H1 (cell line): ENCODE data around the gene PCNA. TPM values are rescaled to one million over a fixed set of nuclear protein-coding genes. Genes with fewer than 3 reads are reported as not detected.

Experiments used
- CTCF ChIA-PET: fragments of 300-600 bp; sonication (Branson Sonifier 250); formaldehyde crosslinking; loops from one replicate; lab custom pipeline; 2021; ENCODE audit not compliant: partially characterized antibody; lab: Charles Lee
- POLR2A ChIA-PET: fragments of 300-600 bp; sonication (Branson Sonifier 250); formaldehyde crosslinking; loops from one replicate; lab custom pipeline; 2021; ENCODE audit warnings: inconsistent platforms; ENCODE audit not compliant: partially characterized antibody; lab: Charles Lee
- DNase-seq, 2 experiments: peaks; one replicate each; pipeline versions ENCODE4 v3.0.0 to v3.0.0-alpha.2; 2010 to 2022; ENCODE audit warnings: low spot score in 2 of 2, low read depth in 1 of 2, mixed read lengths in 1 of 2
- FAIRE-seq: peaks from 2 replicates; lab custom pipeline; 2011; peaks lifted over from hg19 to GRCh38; lab: Jason Lieb, UNC
- H2AFZ ChIP-seq: 2 replicates; pipeline ENCODE4 v1.8.1; 2012; ENCODE audit warnings: low read length, inconsistent platforms
- H2AK5ac ChIP-seq: 2 replicates; pipeline ENCODE4 v1.6.1; 2013; ENCODE audit warnings: low read depth, low read length
- H2BK120ac ChIP-seq: replicated peaks from 2 replicates; pipeline ENCODE3; 2013; ENCODE audit warnings: low read depth, low read length, inconsistent platforms
- H2BK12ac ChIP-seq: 2 replicates; pipeline ENCODE4 v1.6.1; 2013; ENCODE audit warnings: low read depth, low read length
- H2BK15ac ChIP-seq: 2 replicates; pipeline ENCODE4 v1.6.1; 2013; ENCODE audit warnings: low read length
- H2BK20ac ChIP-seq: 2 replicates; pipeline ENCODE4 v1.6.1; 2013; ENCODE audit warnings: low read length
- H2BK5ac ChIP-seq: 2 replicates; pipeline ENCODE4 v1.6.1; 2013; ENCODE audit warnings: low read depth, low read length
- H3K14ac ChIP-seq: 2 replicates; pipeline ENCODE4 v1.6.1; 2013; ENCODE audit warnings: inconsistent platforms; ENCODE audit not compliant: insufficient read length
- H3K18ac ChIP-seq: 2 replicates; pipeline ENCODE4 v1.6.1; 2013; ENCODE audit warnings: low read length; ENCODE audit errors: extremely low read depth
- H3K23ac ChIP-seq: 2 replicates; pipeline ENCODE4 v1.6.1; 2013; ENCODE audit warnings: inconsistent platforms; ENCODE audit not compliant: insufficient read length
- H3K23me2 ChIP-seq: 2 replicates; pipeline ENCODE4 v1.6.1; 2013; ENCODE audit warnings: low read depth, low read length
- H3K27ac ChIP-seq: 2 replicates; pipeline ENCODE4 v1.6.1; 2011; ENCODE audit warnings: low read depth, low read length, inconsistent platforms
- H3K27me3 ChIP-seq, 4 experiments: replicated peaks in 1 of 4; 1 replicate in 1 of 4; 2 replicates in 3 of 4; pipeline versions ENCODE4 v1.6.1 to v1.8.1; 2011 to 2013; ENCODE audit warnings: low read length in 3 of 4, mild to moderate bottlenecking in 3 of 4, inconsistent platforms in 2 of 4, mixed read lengths in 2 of 4, moderate library complexity in 1 of 4; ENCODE audit not compliant: control insufficient read depth in 3 of 4, insufficient read depth in 3 of 4; ENCODE audit errors: extremely low read depth in 1 of 4
- H3K36me3 ChIP-seq, 4 experiments: 2 replicates each; pipeline versions ENCODE4 v1.6.1 to v1.8.1; 2011 to 2013; ENCODE audit warnings: mild to moderate bottlenecking in 4 of 4, low read length in 3 of 4, moderate library complexity in 2 of 4, control low read depth in 1 of 4, inconsistent platforms in 1 of 4; ENCODE audit not compliant: insufficient read depth in 4 of 4, control insufficient read depth in 2 of 4
- H3K4ac ChIP-seq: replicated peaks from 2 replicates; pipeline ENCODE3; 2013; ENCODE audit warnings: low read length, low read depth, mixed read lengths, inconsistent platforms; ENCODE audit not compliant: insufficient read length
- H3K4me1 ChIP-seq, 4 experiments: replicated peaks in 1 of 4; 1 replicate in 1 of 4; 2 replicates in 3 of 4; pipeline versions ENCODE4 v1.6.1 to v1.8.1; 2011 to 2013; ENCODE audit warnings: low read length in 3 of 4, inconsistent platforms in 2 of 4, mixed read lengths in 1 of 4; ENCODE audit not compliant: insufficient read depth in 4 of 4, control insufficient read depth in 3 of 4
- H3K4me2 ChIP-seq, 2 experiments: 2 replicates each; pipeline versions ENCODE4 v1.6.1 to v1.8.1; 2011 to 2013; ENCODE audit warnings: low read depth in 2 of 2, low read length in 2 of 2, control low read depth in 1 of 2, inconsistent platforms in 1 of 2, mild to moderate bottlenecking in 1 of 2; ENCODE audit not compliant: insufficient read depth in 1 of 2
- H3K4me3 ChIP-seq, 4 experiments: fragments of 200-600, 300-600 bp in 1 of 4; sonication (generic), shearing (Covaris generic), sonication (Bioruptor Twin) in 1 of 4; 2 replicates each; pipeline versions ENCODE4 v1.5.1 to v1.8.1; 2011 to 2016; ENCODE audit warnings: low read length in 4 of 4, low read depth in 3 of 4, control low read depth in 2 of 4, inconsistent platforms in 2 of 4, mild to moderate bottlenecking in 2 of 4, mixed read lengths in 1 of 4, moderate library complexity in 1 of 4; ENCODE audit not compliant: insufficient read depth in 2 of 4; ENCODE audit errors: extremely low read depth in 1 of 4
- H3K56ac ChIP-seq: replicated peaks from 2 replicates; pipeline ENCODE3; 2013; ENCODE audit warnings: low read depth, mild to moderate bottlenecking, mixed read lengths, low read length, inconsistent platforms; ENCODE audit not compliant: insufficient read length
- H3K79me1 ChIP-seq: 2 replicates; pipeline ENCODE4 v1.6.1; 2013; ENCODE audit warnings: low read depth, low read length, control low read depth
- H3K79me2 ChIP-seq, 2 experiments: 2 replicates each; pipeline versions ENCODE4 v1.6.1 to v1.8.1; 2012 to 2013; ENCODE audit warnings: low read length in 2 of 2, mild to moderate bottlenecking in 2 of 2, inconsistent platforms in 1 of 2; ENCODE audit not compliant: insufficient read depth in 2 of 2, control insufficient read depth in 1 of 2
- H3K9ac ChIP-seq, 4 experiments: replicated peaks in 1 of 4; 1 replicate in 1 of 4; 2 replicates in 3 of 4; pipeline versions ENCODE4 v1.6.1 to v1.8.1; 2011 to 2013; ENCODE audit warnings: low read depth in 3 of 4, low read length in 3 of 4, control low read depth in 2 of 4, mild to moderate bottlenecking in 2 of 4, moderate library complexity in 2 of 4, inconsistent platforms in 1 of 4; ENCODE audit errors: extremely low read depth in 1 of 4
- H3K9me3 ChIP-seq, 2 experiments: 2 replicates each; pipeline versions ENCODE4 v1.6.1 to v1.8.1; 2012 to 2013; ENCODE audit warnings: mild to moderate bottlenecking in 2 of 2, moderate library complexity in 2 of 2, control low read depth in 1 of 2, inconsistent platforms in 1 of 2, low read depth in 1 of 2, low read length in 1 of 2, mixed read lengths in 1 of 2; ENCODE audit not compliant: insufficient read depth in 2 of 2
- H4K20me1 ChIP-seq, 2 experiments: replicated peaks in 1 of 2; 2 replicates each; pipeline versions ENCODE3 to v1.8.1; 2011 to 2013; ENCODE audit warnings: inconsistent platforms in 2 of 2, low read length in 2 of 2, mild to moderate bottlenecking in 1 of 2; ENCODE audit not compliant: insufficient read depth in 2 of 2, control insufficient read depth in 1 of 2
- H4K5ac ChIP-seq: 2 replicates; pipeline ENCODE4 v1.6.1; 2013; ENCODE audit warnings: low read length, low read depth, mixed read lengths, inconsistent platforms; ENCODE audit not compliant: insufficient read length
- H4K8ac ChIP-seq: 2 replicates; pipeline ENCODE4 v1.8.0; 2013; ENCODE audit warnings: mild to moderate bottlenecking, moderate library complexity, low read length, inconsistent platforms; ENCODE audit not compliant: insufficient read depth; ENCODE audit errors: extremely low read depth
- H4K91ac ChIP-seq: replicated peaks from 2 replicates; pipeline ENCODE3; 2013; ENCODE audit warnings: low read length, mixed read lengths, inconsistent platforms; ENCODE audit not compliant: insufficient read length
- ATF2 ChIP-seq: IDR thresholded peaks from 2 replicates; pipeline ENCODE4 v1.6.1; 2012; ENCODE audit warnings: low read length, inconsistent platforms
- ATF3 ChIP-seq: IDR thresholded peaks from 2 replicates; pipeline ENCODE4 v1.6.1; 2011; ENCODE audit warnings: low read depth, mild to moderate bottlenecking, low read length; ENCODE audit not compliant: insufficient read depth
- CBX8 ChIP-seq: fragments of 300-800, 300-1000 bp; sonication (generic); IDR thresholded peaks from 2 replicates; pipeline ENCODE4 v1.7.1; 2016; ENCODE audit warnings: low read depth, low read length, borderline replicate concordance
- CHD1 ChIP-seq: IDR thresholded peaks from 2 replicates; pipeline ENCODE4 v1.6.1; 2012; ENCODE audit warnings: low read depth, low read length, improper control_type of control experiment
- KDM5A ChIP-seq: fragments of 200-600 bp; IDR thresholded peaks from 2 replicates; pipeline ENCODE4 v1.7.1; 2012; ENCODE audit warnings: mild to moderate bottlenecking, low read length, inconsistent platforms, mixed read lengths
- MAX ChIP-seq: IDR thresholded peaks from 2 replicates; pipeline ENCODE4 v1.6.1; 2012; ENCODE audit warnings: inconsistent platforms
- POU5F1 ChIP-seq: IDR thresholded peaks from 2 replicates; pipeline ENCODE4 v1.6.1; 2011; ENCODE audit warnings: low read depth, mild to moderate bottlenecking, low read length, moderate library complexity
- RFX5 ChIP-seq: IDR thresholded peaks from 2 replicates; pipeline ENCODE4 v1.6.1; 2011; ENCODE audit warnings: low read depth, low read length, improper control_type of control experiment, borderline replicate concordance
- TAF1 ChIP-seq: IDR thresholded peaks from 2 replicates; pipeline ENCODE4 v1.6.1; 2011; ENCODE audit warnings: mild to moderate bottlenecking, low read depth, low read length
- TBP ChIP-seq: IDR thresholded peaks from 2 replicates; pipeline ENCODE4 v1.6.1; 2011; ENCODE audit warnings: low read depth, low read length, improper control_type of control experiment
- TCF12 ChIP-seq: IDR thresholded peaks from 2 replicates; pipeline ENCODE4 v1.6.1; 2011; ENCODE audit warnings: low read depth, mild to moderate bottlenecking, low read length
- WGBS, 2 experiments: shearing (Covaris generic) in 1 of 2; methylation state at CpG; one replicate each; pipeline versions ENCODE4 v1.1.6 to v1.1.7; 2013 to 2015; ENCODE audit warnings: low lambda C conversion rate in 2 of 2, mixed read lengths in 2 of 2, inconsistent platforms in 1 of 2, low coverage in 1 of 2, missing lambda C conversion rate in 1 of 2; ENCODE audit not compliant: insufficient replicate concordance in 2 of 2, insufficient coverage in 1 of 2, insufficient read length in 1 of 2; ENCODE audit errors: extremely low coverage in 1 of 2, missing lambda C conversion rate in 1 of 2; 5-methylcytosine and 5-hydroxymethylcytosine counted together
- polyA plus RNA-seq, 7 experiments: library from polyadenylated mRNA; depleted of rRNA in 3 of 7; stranded (reverse) in 5 of 7; unstranded in 2 of 7; fragments of >200 nt in 5 of 7; fragments of 200-250 nt in 2 of 7; gene quantifications; 1 replicate in 5 of 7; 2 replicates in 1 of 7; 4 replicates in 1 of 7; pipeline versions ENCODE4 v1.2.1 to v1.2.3, GENCODE V29; 2011 to 2013; ENCODE audit warnings: missing spikeins in 2 of 7, mixed read lengths in 2 of 7
- total RNA-seq: library from RNA; stranded (reverse); fragmentation: NEBNext Ultra II Directional; extraction: Animal tissue kit (Norgen Biotek cat#: 25700); gene quantifications from 2 replicates; pipeline ENCODE4 v1.2.1, GENCODE V29; 2021

Gene PCNA
- total and polyA plus RNA-seq, 2 of the 8 experiments (the other 6 are each of a cell fraction or from before 2014, with no cell fraction given), result 290 to 737 TPM

GRCh38 chr20:5077761-5078387 lies 41.9 kb downstream of the PCNA start:
- Histone ChIP-seq H3K27ac (no peak overlapping the region), H2BK15ac (no peak overlapping the region), H4K5ac (no peak overlapping the region), H3K27me3 (no peaks in the 10 kb centered on the region), H3K14ac (no peak overlapping the region), H2BK12ac (no peak overlapping the region), H3K79me2 (no peaks in the 10 kb centered on the region), H3K4ac (no peak overlapping the region), H3K18ac (no peak overlapping the region), H2BK5ac (no peak overlapping the region), H3K9me3 (no peaks in the 10 kb centered on the region), H3K79me1 (no peaks in the 10 kb centered on the region), H2AK5ac (no peak overlapping the region), H4K20me1 (no peaks in the 10 kb centered on the region), H4K8ac (no peak overlapping the region), H3K4me2 (no peak overlapping the region), H3K4me1 (peaks cover 0 to 4% (median 2%) of the 10 kb centered on the region in 4 experiments; a peak in 5 of 7 replicates), H3K23ac (no peak overlapping the region), H2BK20ac (no peak overlapping the region), H3K4me3 (no peak overlapping the region), H2BK120ac (no peak overlapping the region), H2AFZ (no peak overlapping the region), H4K91ac (no peak overlapping the region), H3K9ac (no peak overlapping the region), H3K56ac (no peak overlapping the region), H3K36me3 (no peaks in the 10 kb centered on the region), H3K23me2 (no peaks in the 10 kb centered on the region)
- ChIA-PET POLR2A (no interaction called here), CTCF (interaction anchor here (0.6 kb wide), 1 partner anchor 325 kb away, joined by 3 read pairs; no protein-coding TSS in a partner anchor)
- 89% methylated on average over 4 of the region's 4 CpGs; no CpG with 5 or more reads in 1 of the 2 experiments for WGBS, 2 experiments
- FAIRE-seq, result no peak
- no peak for DNase-seq
- TF ChIP-seq POU5F1 (no peak), CHD1 (no peak), ATF3 (no peak), ATF2 (no peak), MAX (no peak), CBX8 (no peak), KDM5A (no peak), RFX5 (no peak), TAF1 (no peak), TCF12 (no peak), TBP (no peak)
